Calu3 (cell line): Measurements from ENCODE around the gene ABCB10. TPM values are rescaled to one million over a fixed set of nuclear protein-coding genes. Genes with fewer than 3 reads are reported as not detected.

Source experiments
- BruUV-seq: library from RNA; stranded (reverse); fragments of 400-500 nt; replicated peaks from 2 replicates; lab custom pipeline; 2021; lab: Mats Ljungman, UMichigan
- CTCF ChIA-PET: fragments of 300-600 bp; sonication (Branson Sonifier 250); formaldehyde crosslinking; loops from one replicate; lab custom pipeline; 2022; ENCODE audit warnings: antibody characterized with exemption; lab: Charles Lee
- DNase-seq: peaks from one replicate; pipeline ENCODE4 v3.0.0; 2022
- H3K27ac Mint-ChIP-seq: one replicate; pipeline ENCODE4 v1.8.0; 2022; ENCODE audit warnings: mixed read lengths; ENCODE audit not compliant: unreplicated experiment
- H3K27me3 Mint-ChIP-seq: one replicate; pipeline ENCODE4 v1.8.0; 2022; ENCODE audit warnings: mixed read lengths; ENCODE audit not compliant: unreplicated experiment
- H3K36me3 Mint-ChIP-seq: one replicate; pipeline ENCODE4 v1.8.0; 2022; ENCODE audit warnings: mild to moderate bottlenecking, moderate library complexity, mixed read lengths; ENCODE audit not compliant: insufficient read depth, unreplicated experiment
- H3K4me1 Mint-ChIP-seq: one replicate; pipeline ENCODE4 v1.8.0; 2022; ENCODE audit warnings: mild to moderate bottlenecking, low read depth, mixed read lengths; ENCODE audit not compliant: unreplicated experiment
- H3K4me3 Mint-ChIP-seq: one replicate; pipeline ENCODE4 v1.8.0; 2022; ENCODE audit warnings: mild to moderate bottlenecking, low read depth, moderate library complexity, mixed read lengths; ENCODE audit not compliant: unreplicated experiment
- H3K9me3 Mint-ChIP-seq: one replicate; pipeline ENCODE4 v1.8.0; 2022; ENCODE audit warnings: low read depth, mixed read lengths; ENCODE audit not compliant: unreplicated experiment
- CTCF ChIP-seq: fragments of 200-600 bp; IDR thresholded peaks from one replicate; pipeline ENCODE4 v1.8.0; 2022; ENCODE audit warnings: antibody characterized with exemption; ENCODE audit not compliant: unreplicated experiment
- intact Hi-C: fragments of 100-400 bp; cut with micrococcal nuclease; formaldehyde crosslinking; loops from one replicate; pipeline ENCODE4 v1.10.0; 2022; ENCODE audit not compliant: unreplicated experiment
- total RNA-seq: library from RNA; stranded (reverse); gene quantifications from 2 replicates; pipeline ENCODE4 v1.2.3, GENCODE V29; 2022

The ABCB10 gene
- total RNA-seq, 1 experiment from 2014 or later, result 19.9 TPM

- TF ChIP-seq CTCF, result no peak
- H3K4me1 Mint-ChIP-seq, result no peaks in the 10 kb centered on the region
- CTCF ChIA-PET, result no interaction called here
- BruUV-seq, result no TSS peak
- DNase-seq, result no peak
- no peaks in the 10 kb centered on the region for H3K9me3 Mint-ChIP-seq
- peaks cover 22% of the 10 kb centered on the region for H3K36me3 Mint-ChIP-seq
- H3K4me3 Mint-ChIP-seq, result no peak overlapping the region
- intact Hi-C loops, result no loop called here
- no peak overlapping the region for H3K27ac Mint-ChIP-seq
- H3K27me3 Mint-ChIP-seq, result no peaks in the 10 kb centered on the region
Observed at GRCh38 chr1:229594227-229595008, 35.9 kb upstream of the ABCB10 start.

GRCh38 chr1:229593800-229594199, 35.3 kb upstream of the ABCB10 start:
- no TSS peak for BruUV-seq
- peaks cover 22% of the 10 kb centered on the region for H3K36me3 Mint-ChIP-seq
- TF ChIP-seq CTCF, result no peak
- intact Hi-C loops, result no loop called here
- H3K4me3 Mint-ChIP-seq, result no peak overlapping the region
- CTCF ChIA-PET, result no interaction called here
- DNase-seq, result no peak
- no peaks in the 10 kb centered on the region for H3K27me3 Mint-ChIP-seq
- H3K4me1 Mint-ChIP-seq, result no peaks in the 10 kb centered on the region
- H3K27ac Mint-ChIP-seq, result no peak overlapping the region
- no peaks in the 10 kb centered on the region for H3K9me3 Mint-ChIP-seq

- CTCF ChIA-PET, result no interaction called here
- TF ChIP-seq CTCF, result no peak
- Mint-ChIP-seq H3K27me3 (no peaks in the 10 kb centered on the region), H3K4me3 (no peak overlapping the region), H3K27ac (no peak overlapping the region), H3K9me3 (no peaks in the 10 kb centered on the region), H3K36me3 (peaks cover 22% of the 10 kb centered on the region), H3K4me1 (no peaks in the 10 kb centered on the region)
- intact Hi-C loops, result no loop called here
- no peak for DNase-seq
- BruUV-seq, result no TSS peak
Observed at GRCh38 chr1:229590119-229590518, 31.6 kb upstream of the ABCB10 start.

- DNase-seq, result no peak
- TF ChIP-seq CTCF, result no peak
- BruUV-seq, result no TSS peak
- Mint-ChIP-seq H3K9me3 (no peaks in the 10 kb centered on the region), H3K4me3 (no peak overlapping the region), H3K4me1 (no peaks in the 10 kb centered on the region), H3K27me3 (no peaks in the 10 kb centered on the region), H3K27ac (no peak overlapping the region), H3K36me3 (no peaks in the 10 kb centered on the region)
- intact Hi-C loops, result no loop called here
- CTCF ChIA-PET, result interaction anchor here (0.7 kb wide), 1 partner anchor 27 kb away, joined by 4 read pairs; no protein-coding TSS in a partner anchor
Observed at GRCh38 chr1:229585338-229585737, 26.8 kb upstream of the ABCB10 start.
